Prostate gland (tissue), 2 donors: ENCODE data around the gene SNUPN. TPM values are rescaled to one million over a fixed set of nuclear protein-coding genes. Genes with fewer than 3 reads are reported as not detected.

ENCODE experiments used
- DNase-seq: peaks from one replicate; pipeline ENCODE4 v3.0.0-alpha.2; 2019; ENCODE audit warnings: low spot score
- H3K27ac ChIP-seq, 2 donors: fragments of 200-600 bp; sonication (generic); 2 replicates each; pipeline ENCODE4 v1.5.1; 2017 to 2019
- H3K27me3 ChIP-seq: fragments of 200-600 bp; sonication (generic); replicated peaks from 2 replicates; pipeline ENCODE4 v1.5.1; 2019; ENCODE audit not compliant: insufficient read depth
- H3K36me3 ChIP-seq, 2 donors: fragments of 200-600 bp; sonication (generic); 1 replicate in 1 of 2; 2 replicates in 1 of 2; pipeline versions ENCODE4 v1.5.1 to v1.8.1; 2017 to 2019
- H3K4me1 ChIP-seq: fragments of 200-600 bp; sonication (generic); replicated peaks from 2 replicates; pipeline ENCODE4 v1.5.1; 2019
- H3K4me3 ChIP-seq, 2 donors: fragments of 200-600 bp; sonication (generic); 2 replicates each; pipeline ENCODE4 v1.5.1; 2017 to 2019
- H3K9me3 ChIP-seq: fragments of 200-600 bp; sonication (generic); 2 replicates; pipeline ENCODE4 v1.5.1; 2017
- CTCF ChIP-seq, 4 experiments: fragments of 200-600 bp in 2 of 4; fragments of 450-650 bp in 2 of 4; sonication (generic) in 2 of 4; IDR thresholded peaks; 1 replicate in 3 of 4; 2 replicates in 1 of 4; pipeline ENCODE4 v1.5.1; 2016 to 2019; ENCODE audit warnings: antibody characterized with exemption in 4 of 4, mild to moderate bottlenecking in 2 of 4, moderate library complexity in 2 of 4
- POLR2A ChIP-seq: fragments of 450-650 bp; IDR thresholded peaks from one replicate; pipeline ENCODE4 v1.6.1; 2016; ENCODE audit warnings: antibody characterized with exemption, mild to moderate bottlenecking
- POLR2AphosphoS5 ChIP-seq: sonication (generic); formaldehyde crosslinking; IDR thresholded peaks from one replicate; pipeline ENCODE4 v1.6.1; 2017; ENCODE audit warnings: antibody characterized with exemption
- WGBS: methylation state at CpG from one replicate; pipeline ENCODE4 v1.1.5; 2018; 5-methylcytosine and 5-hydroxymethylcytosine counted together
- intact Hi-C: fragments of 100-400 bp; cut with DNase I; formaldehyde crosslinking; loops from one replicate; pipeline ENCODE4 v1.14.2; 2022
- total RNA-seq, 2 donors: library from RNA; depleted of rRNA; stranded (reverse); fragments of >200 nt; gene quantifications; one replicate each; pipeline ENCODE4 v1.1.0, GENCODE V29; 2016

Gene SNUPN
- total RNA-seq: 10 to 100 TPM; 17.7 to 21.6 TPM

GRCh38 chr15:75625542-75626347 lies at the start of gene SNUPN:
TSS of gene SNUPN (minus strand) at chr15:75625725. CDS start at chr15:75621051, 4,674 bp downstream.
- H3K4me1 ChIP-seq: peaks cover 3% of the 10 kb centered on the region
- H3K36me3 ChIP-seq: no peaks in the 10 kb centered on the region
- TF ChIP-seq CTCF (IDR thresholded peaks at IDR 0.05) (peak in 2 of 4 experiments; percentile 16 to 32), POLR2AphosphoS5 (peak; percentile 91), POLR2A (peak; percentile 16)
- peak within 1 kb of the TSS; percentile 90 to 91 for H3K27ac ChIP-seq
- intact Hi-C loops: loop anchor here (2.0 kb wide), 1 partner anchor 175 kb away; the partner anchor contains the start of gene SIN3A
- peak within 1 kb of the TSS; percentile 66 to 74 for H3K4me3 ChIP-seq
- no peaks in the 10 kb centered on the region for H3K27me3 ChIP-seq
- H3K9me3 ChIP-seq: no peaks in the 10 kb centered on the region
- DNase-seq: peak; percentile 91
- under 1% methylated on average over 45 of the region's 47 CpGs for WGBS

- H3K27ac ChIP-seq: no peak overlapping the region
- H3K4me1 ChIP-seq: peaks cover 6% of the 10 kb centered on the region
- intact Hi-C loops: loop anchor here (5.0 kb wide), 1 partner anchor 37 kb away; no protein-coding TSS in a partner anchor
- no peaks in the 10 kb centered on the region for H3K27me3 ChIP-seq
- no peak for TF ChIP-seq POLR2A
- no peak for TF ChIP-seq POLR2AphosphoS5
- TF ChIP-seq CTCF (IDR thresholded peaks at IDR 0.05): no peak
- WGBS: 77% methylated on average over 8 of the region's 8 CpGs
- H3K9me3 ChIP-seq: no peaks in the 10 kb centered on the region
- no peak for DNase-seq
- no peaks in the 10 kb centered on the region for H3K36me3 ChIP-seq
- no peak overlapping the region for H3K4me3 ChIP-seq
Observed at GRCh38 chr15:75674366-75674765, 48.8 kb upstream of the SNUPN start.

GRCh38 chr15:75673426-75674235 lies 48.1 kb upstream of the SNUPN start:
- Histone ChIP-seq H3K4me3 (no peak overlapping the region), H3K27ac (peak overlapping the region; percentile 51 to 60), H3K36me3 (no peaks in the 10 kb centered on the region), H3K4me1 (peaks cover 6% of the 10 kb centered on the region), H3K27me3 (no peaks in the 10 kb centered on the region), H3K9me3 (no peaks in the 10 kb centered on the region)
- TF ChIP-seq CTCF (IDR thresholded peaks at IDR 0.05) (no peak), POLR2AphosphoS5 (no peak), POLR2A (no peak)
- 71% methylated on average over 10 of the region's 10 CpGs for whole genome bisulfite sequencing
- intact Hi-C loops: loop anchor here (5.0 kb wide), 1 partner anchor 36 kb away; no protein-coding TSS in a partner anchor
- no peak for DNase-seq

- Histone ChIP-seq H3K36me3 (no peaks in the 10 kb centered on the region), H3K27me3 (no peaks in the 10 kb centered on the region), H3K4me1 (peaks cover 6% of the 10 kb centered on the region), H3K9me3 (no peaks in the 10 kb centered on the region), H3K4me3 (no peak overlapping the region), H3K27ac (peak overlapping the region; percentile 51 to 60)
- 27% methylated on average over 14 of the region's 14 CpGs for WGBS
- intact Hi-C loops: loop anchor here (5.0 kb wide), 1 partner anchor 36 kb away; no protein-coding TSS in a partner anchor
- TF ChIP-seq POLR2A (no peak), POLR2AphosphoS5 (peak; percentile 30), CTCF (IDR thresholded peaks at IDR 0.05) (no peak)
- no peak for DNase-seq
Observed at GRCh38 chr15:75672646-75673425, 47.3 kb upstream of the SNUPN start.
